Natural killer cell (primary cell): ENCODE measurements around the gene TRPC4. TPM values are rescaled to one million over a fixed set of nuclear protein-coding genes. Genes with fewer than 3 reads are reported as not detected.

Experiments used
- ATAC-seq, 3 donors: fragments of 150-1000 bp in 2 of 3; fragments of 200-7000 bp in 1 of 3; cut with Tn5 transposase; 1 replicate in 1 of 3; 2 replicates in 2 of 3; pipeline ENCODE4 v1.10.0; 2021; ENCODE audit warnings: mild to moderate bottlenecking in 2 of 3, moderate library complexity in 2 of 3
- DNase-seq, 2 donors: peaks; one replicate each; pipeline versions ENCODE4 v3.0.0 to v3.0.0-alpha.2; 2013 to 2021; ENCODE audit warnings: mixed read lengths in 1 of 2
- H3K27ac ChIP-seq: one replicate; pipeline ENCODE4 v1.5.1; 2013; ENCODE audit warnings: mild to moderate bottlenecking, low read length
- H3K27me3 ChIP-seq: one replicate; pipeline ENCODE4 v1.6.1; 2013; ENCODE audit warnings: low read length; ENCODE audit not compliant: control insufficient read depth, insufficient read depth
- H3K36me3 ChIP-seq: one replicate; pipeline ENCODE4 v1.6.1; 2013; ENCODE audit warnings: low read length; ENCODE audit not compliant: control insufficient read depth, insufficient read depth
- H3K4me1 ChIP-seq: one replicate; pipeline ENCODE4 v1.6.1; 2013; ENCODE audit warnings: low read length; ENCODE audit not compliant: control insufficient read depth, insufficient read depth
- H3K4me3 ChIP-seq: one replicate; pipeline ENCODE4 v1.5.1; 2013; ENCODE audit warnings: low read length
- H3K9me3 ChIP-seq: one replicate; pipeline ENCODE4 v1.6.1; 2013; ENCODE audit warnings: low read length; ENCODE audit not compliant: control insufficient read depth, insufficient read depth
- H3K27ac Mint-ChIP-seq, 2 donors: one replicate each; pipeline ENCODE4 v1.8.0; 2022; ENCODE audit warnings: mild to moderate bottlenecking in 2 of 2, mixed read lengths in 2 of 2, moderate library complexity in 1 of 2
- H3K27me3 Mint-ChIP-seq, 2 donors: one replicate each; pipeline ENCODE4 v1.8.0; 2022; ENCODE audit warnings: low read depth in 2 of 2, mixed read lengths in 2 of 2
- H3K36me3 Mint-ChIP-seq: one replicate; pipeline ENCODE4 v1.8.0; 2022; ENCODE audit warnings: mixed read lengths
- H3K4me1 Mint-ChIP-seq, 2 donors: one replicate each; pipeline ENCODE4 v1.8.0; 2022; ENCODE audit warnings: mixed read lengths in 2 of 2
- H3K4me3 Mint-ChIP-seq: one replicate; pipeline ENCODE4 v1.8.0; 2022; ENCODE audit warnings: mild to moderate bottlenecking, moderate library complexity, mixed read lengths
- H3K9me3 Mint-ChIP-seq, 2 donors: one replicate each; pipeline ENCODE4 v1.8.0; 2022; ENCODE audit warnings: mixed read lengths in 2 of 2
- CTCF ChIP-seq: fragments of 200-600 bp; IDR thresholded peaks from one replicate; pipeline ENCODE4 v1.8.0; 2022; ENCODE audit warnings: antibody characterized with exemption
- WGBS: methylation state at CpG from one replicate; pipeline ENCODE4 v1.1.7; 2013; ENCODE audit warnings: missing lambda C conversion rate; ENCODE audit not compliant: insufficient coverage; 5-methylcytosine and 5-hydroxymethylcytosine counted together
- intact Hi-C: fragments of 100-400 bp; cut with micrococcal nuclease; formaldehyde crosslinking; loops from one replicate; pipeline ENCODE4 v1.14.2; 2022
- total RNA-seq, 4 donors: library from RNA; stranded (reverse); fragments of 120-200 nt in 1 of 4; gene quantifications; one replicate each; pipeline versions ENCODE4 v1.2.3 to v1.2.4, GENCODE V29; 2013 to 2022

Gene TRPC4
- total RNA-seq, 3 donors from 2014 or later (not counting 1 experiment from before 2014, with no cell fraction given) = not detected

GRCh38 chr13:37601648-37602440, 267.7 kb downstream of the TRPC4 start:
- WGBS = 87% methylated on average over 3 of the region's 3 CpGs
- no peaks in the 10 kb centered on the region for H3K27me3 ChIP-seq
- no peak overlapping the region for H3K27ac ChIP-seq
- Mint-ChIP-seq H3K4me3 (no peak overlapping the region), H3K36me3 (peaks cover 7% of the 10 kb centered on the region), H3K27me3 (no peaks in the 10 kb centered on the region), H3K9me3 (peaks cover 4 to 12% of the 10 kb centered on the region in 2 donors), H3K4me1 (no peaks in the 10 kb centered on the region), H3K27ac (no peak overlapping the region)
- H3K36me3 ChIP-seq = no peaks in the 10 kb centered on the region
- no peak for TF ChIP-seq CTCF
- no peak for ATAC-seq
- H3K4me1 ChIP-seq = no peaks in the 10 kb centered on the region
- no peak for DNase-seq
- H3K9me3 ChIP-seq = no peaks in the 10 kb centered on the region
- intact Hi-C loops = no loop called here
- H3K4me3 ChIP-seq = no peak overlapping the region

- Histone ChIP-seq H3K27ac (no peak overlapping the region), H3K4me3 (no peak overlapping the region), H3K27me3 (no peaks in the 10 kb centered on the region), H3K4me1 (no peaks in the 10 kb centered on the region), H3K36me3 (no peaks in the 10 kb centered on the region), H3K9me3 (no peaks in the 10 kb centered on the region)
- no peak for TF ChIP-seq CTCF
- DNase-seq = no peak
- intact Hi-C loops = no loop called here
- WGBS = 83% methylated on average over 1 of the region's 2 CpGs
- Mint-ChIP-seq H3K9me3 (peaks cover 4 to 10% of the 10 kb centered on the region in 2 donors), H3K27ac (no peak overlapping the region), H3K27me3 (no peaks in the 10 kb centered on the region), H3K36me3 (no peaks in the 10 kb centered on the region), H3K4me3 (no peak overlapping the region), H3K4me1 (no peaks in the 10 kb centered on the region)
- ATAC-seq = no peak
These were observed 270.1 kb downstream of the TRPC4 start for GRCh38 chr13:37599519-37599918.

- Histone ChIP-seq H3K9me3 (no peaks in the 10 kb centered on the region), H3K36me3 (no peaks in the 10 kb centered on the region), H3K27me3 (no peaks in the 10 kb centered on the region), H3K4me1 (no peaks in the 10 kb centered on the region), H3K27ac (no peak within 1 kb of the TSS), H3K4me3 (no peak within 1 kb of the TSS)
- no peak within 1 kb of the TSS for H3K27ac Mint-ChIP-seq
- no peak for ATAC-seq
- H3K9me3 Mint-ChIP-seq = peaks cover 0 to 3% of the 10 kb centered on the region in 2 donors
- no peaks in the 10 kb centered on the region for H3K4me1 Mint-ChIP-seq
- H3K4me3 Mint-ChIP-seq = no peak within 1 kb of the TSS
- intact Hi-C loops = no loop called here
- no peak for DNase-seq
- WGBS = 39% methylated on average over 6 of the region's 6 CpGs
- TF ChIP-seq CTCF = no peak
- no peaks in the 10 kb centered on the region for H3K36me3 Mint-ChIP-seq
- H3K27me3 Mint-ChIP-seq = no peaks in the 10 kb centered on the region
These were observed 271.0 kb downstream of the TRPC4 start, which contains the start of gene POSTN for GRCh38 chr13:37598597-37598996. Gene POSTN (minus strand): TSS chr13:37598768. CDS start chr13:37598726, 42 bp downstream.
